ENCODE results near the gene VTN. TPM values are rescaled to one million over a fixed set of nuclear protein-coding genes. Genes with fewer than 3 reads are reported as not detected.
A peak's percentile ranks its signal among the peaks of the same experiment; 100 is the strongest.

Gene VTN
- total RNA-seq, 1 donor from 2014 or later = 0.25 TPM

GRCh38 chr17:28404812-28405570 lies 34.9 kb upstream of the VTN start:
- peaks cover 11% of the 10 kb centered on the region for H3K27me3 Mint-ChIP-seq (ENCODE audit: unreplicated experiment)
- H3K36me3 Mint-ChIP-seq (ENCODE audit: unreplicated experiment) = no peaks in the 10 kb centered on the region
- H3K27ac Mint-ChIP-seq (ENCODE audit: unreplicated experiment) = peak overlapping the region; percentile 33
- peak overlapping the region; percentile 77 for H3K4me3 Mint-ChIP-seq (ENCODE audit: unreplicated experiment)
- TF ChIP-seq CTCF (IDR thresholded peaks at IDR 0.05; ENCODE audit: partially characterized antibody, unreplicated experiment) = no peak
- DNase-seq = peak; percentile 41
- peaks cover 14% of the 10 kb centered on the region for H3K9me3 Mint-ChIP-seq (ENCODE audit: unreplicated experiment)
- peaks cover 4% of the 10 kb centered on the region for H3K4me1 Mint-ChIP-seq (ENCODE audit: low read depth, unreplicated experiment)

- no peak for TF ChIP-seq CTCF (IDR thresholded peaks at IDR 0.05; ENCODE audit: partially characterized antibody, unreplicated experiment)
- peaks cover 14% of the 10 kb centered on the region for H3K9me3 Mint-ChIP-seq (ENCODE audit: unreplicated experiment)
- H3K27me3 Mint-ChIP-seq (ENCODE audit: unreplicated experiment) = peaks cover 11% of the 10 kb centered on the region
- no peaks in the 10 kb centered on the region for H3K36me3 Mint-ChIP-seq (ENCODE audit: unreplicated experiment)
- no peak for DNase-seq
- peak overlapping the region; percentile 73 for H3K4me3 Mint-ChIP-seq (ENCODE audit: unreplicated experiment)
- no peak overlapping the region for H3K27ac Mint-ChIP-seq (ENCODE audit: unreplicated experiment)
- peaks cover 4% of the 10 kb centered on the region for H3K4me1 Mint-ChIP-seq (ENCODE audit: low read depth, unreplicated experiment)
These were observed 34.3 kb upstream of the VTN start for GRCh38 chr17:28404461-28404811.

- H3K27ac Mint-ChIP-seq (ENCODE audit: unreplicated experiment) = peak overlapping the region; percentile 25
- H3K4me1 Mint-ChIP-seq (ENCODE audit: low read depth, unreplicated experiment) = peaks cover 4% of the 10 kb centered on the region
- H3K4me3 Mint-ChIP-seq (ENCODE audit: unreplicated experiment) = peak overlapping the region; percentile 73
- H3K27me3 Mint-ChIP-seq (ENCODE audit: unreplicated experiment) = peaks cover 14% of the 10 kb centered on the region
- peaks cover 14% of the 10 kb centered on the region for H3K9me3 Mint-ChIP-seq (ENCODE audit: unreplicated experiment)
- no peak for TF ChIP-seq CTCF (IDR thresholded peaks at IDR 0.05; ENCODE audit: partially characterized antibody, unreplicated experiment)
- DNase-seq = no peak
- H3K36me3 Mint-ChIP-seq (ENCODE audit: unreplicated experiment) = no peaks in the 10 kb centered on the region
These were observed 33.9 kb upstream of the VTN start for GRCh38 chr17:28404007-28404406.

DNA sequence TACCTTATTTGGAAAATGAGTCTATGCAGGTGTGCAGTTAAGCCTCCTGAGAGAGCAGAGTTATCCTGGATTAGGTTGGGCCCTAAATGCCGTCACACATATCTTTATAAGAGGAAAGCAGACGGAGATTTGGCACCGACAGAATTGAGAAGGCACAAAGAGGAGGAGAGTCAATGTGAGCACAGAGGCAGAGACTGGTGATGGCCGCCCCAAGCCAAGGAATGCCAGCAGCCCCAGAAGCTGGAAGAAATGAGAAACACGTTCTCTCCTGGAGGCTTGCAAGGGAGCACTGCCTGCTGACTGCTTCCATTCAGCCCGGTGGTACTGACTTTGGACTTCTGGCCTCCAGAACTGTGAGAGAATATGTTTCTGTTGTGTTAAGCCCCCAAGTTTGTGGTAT lies 32.7 kb upstream of the VTN start:
- Mint-ChIP-seq H3K9me3 (ENCODE audit: unreplicated experiment) (peaks cover 11% of the 10 kb centered on the region), H3K36me3 (ENCODE audit: unreplicated experiment) (peaks cover 4% of the 10 kb centered on the region), H3K27ac (ENCODE audit: unreplicated experiment) (no peak overlapping the region), H3K4me1 (ENCODE audit: low read depth, unreplicated experiment) (peaks cover 12% of the 10 kb centered on the region), H3K27me3 (ENCODE audit: unreplicated experiment) (peaks cover 20% of the 10 kb centered on the region), H3K4me3 (ENCODE audit: unreplicated experiment) (no peak overlapping the region)
- DNase-seq = no peak
- no peak for TF ChIP-seq CTCF (IDR thresholded peaks at IDR 0.05; ENCODE audit: partially characterized antibody, unreplicated experiment)

GRCh38 chr17:28402224-28402630 lies 32.1 kb upstream of the VTN start:
- no peak for DNase-seq
- H3K27me3 Mint-ChIP-seq (ENCODE audit: unreplicated experiment) = peaks cover 22% of the 10 kb centered on the region
- H3K9me3 Mint-ChIP-seq (ENCODE audit: unreplicated experiment) = peaks cover 11% of the 10 kb centered on the region
- H3K27ac Mint-ChIP-seq (ENCODE audit: unreplicated experiment) = no peak overlapping the region
- peaks cover 4% of the 10 kb centered on the region for H3K36me3 Mint-ChIP-seq (ENCODE audit: unreplicated experiment)
- no peak for TF ChIP-seq CTCF (IDR thresholded peaks at IDR 0.05; ENCODE audit: partially characterized antibody, unreplicated experiment)
- peaks cover 12% of the 10 kb centered on the region for H3K4me1 Mint-ChIP-seq (ENCODE audit: low read depth, unreplicated experiment)
- H3K4me3 Mint-ChIP-seq (ENCODE audit: unreplicated experiment) = no peak overlapping the region
